Retinal pigment epithelial cell (primary cell): Measurements from ENCODE around the gene CFAP68.

Source experiments
- DNase-seq: peaks from one replicate; pipeline ENCODE4 v3.0.0-alpha.2; 2010; ENCODE audit warnings: low read depth
- H3K4me3 ChIP-seq: 2 replicates; pipeline ENCODE4 v1.5.1; 2011; ENCODE audit warnings: mild to moderate bottlenecking, low read length, control low read depth, moderate library complexity
- CTCF ChIP-seq: conservative IDR thresholded peaks from 2 replicates; pipeline ENCODE4 v1.5.1; 2011; ENCODE audit warnings: low read depth, low read length, control low read depth, inconsistent platforms

CFAP68 gene

DNA sequence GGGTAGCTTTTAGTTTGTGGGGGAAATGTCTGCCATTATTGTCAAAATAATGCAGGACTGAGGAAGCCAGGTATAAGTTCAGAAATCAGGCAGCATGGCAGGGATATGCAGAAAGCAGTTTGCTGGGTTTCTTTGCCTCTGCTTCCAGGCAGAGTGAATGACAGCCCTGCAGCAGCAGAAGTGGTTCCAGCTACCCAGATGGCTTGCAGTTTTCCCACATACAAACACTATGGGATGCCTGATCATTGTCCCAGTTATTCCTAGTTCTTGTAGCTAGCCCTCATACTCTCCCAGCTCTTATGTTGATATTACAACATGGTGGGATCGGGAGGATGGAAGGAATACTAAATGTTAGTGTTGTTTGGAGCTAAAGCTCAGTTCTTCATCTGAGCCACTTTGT is 55.0 kb downstream of the CFAP68 start:
- TF ChIP-seq CTCF: no peak
- no peak for DNase-seq
- no peak overlapping the region for H3K4me3 ChIP-seq
